BLaER1 (cell line): ENCODE data around the gene S100Z.
A peak's percentile ranks its signal among the peaks of the same experiment; 100 is the strongest.
"Not testable (repeated sequence)": the region's sequence is repeated elsewhere in the genome, so short reads cannot be mapped to it uniquely, and the experiment has no call there.

Experiments
- H3K27ac ChIP-seq: shearing (Covaris generic); formaldehyde crosslinking; 2 replicates; pipeline ENCODE4 v1.8.1; 2022
- H3K27me3 ChIP-seq: shearing (Covaris generic); formaldehyde crosslinking; 2 replicates; pipeline ENCODE4 v1.8.1; 2022
- H3K36me3 ChIP-seq: shearing (Covaris generic); formaldehyde crosslinking; 2 replicates; pipeline ENCODE4 v1.8.1; 2022
- H3K4me1 ChIP-seq: shearing (Covaris generic); formaldehyde crosslinking; 2 replicates; pipeline ENCODE4 v1.8.1; 2022
- H3K4me2 ChIP-seq: shearing (Covaris generic); formaldehyde crosslinking; 2 replicates; pipeline ENCODE4 v1.8.1; 2022
- H3K4me3 ChIP-seq: shearing (Covaris generic); formaldehyde crosslinking; 2 replicates; pipeline ENCODE4 v1.8.1; 2022
- H3K9ac ChIP-seq: shearing (Covaris generic); formaldehyde crosslinking; 2 replicates; pipeline ENCODE4 v1.8.1; 2022
- H3K9me3 ChIP-seq: shearing (Covaris generic); formaldehyde crosslinking; 2 replicates; pipeline ENCODE4 v1.8.1; 2022
- H4K20me1 ChIP-seq: shearing (Covaris generic); formaldehyde crosslinking; 2 replicates; pipeline ENCODE4 v1.8.1; 2022
- Cebpa-rat ChIP-seq: shearing (Covaris generic); IDR thresholded peaks from 2 replicates; pipeline ENCODE4 v1.8.1; 2022

Gene S100Z

GRCh38 chr5:76831110-76831452 is 18.7 kb upstream of the S100Z start:
- H3K4me1 ChIP-seq, result no peaks in the 10 kb centered on the region
- no peak for TF ChIP-seq Cebpa-rat
- H3K36me3 ChIP-seq, result no peaks in the 10 kb centered on the region
- H3K4me3 ChIP-seq, result no peak overlapping the region
- H3K27me3 ChIP-seq, result no peaks in the 10 kb centered on the region
- no peaks in the 10 kb centered on the region for H3K9me3 ChIP-seq
- no peak overlapping the region for H3K9ac ChIP-seq
- H4K20me1 ChIP-seq, result no peaks in the 10 kb centered on the region
- no peak overlapping the region for H3K4me2 ChIP-seq
- no peak overlapping the region for H3K27ac ChIP-seq

GRCh38 chr5:76836181-76836580 is 13.6 kb upstream of the S100Z start:
- no peak overlapping the region for H3K27ac ChIP-seq

GRCh38 chr5:76836585-76836984 is 13.2 kb upstream of the S100Z start:
- Histone ChIP-seq H3K9me3 (no peaks in the 10 kb centered on the region), H3K27me3 (no peaks in the 10 kb centered on the region), H4K20me1 (no peaks in the 10 kb centered on the region), H3K4me1 (no peaks in the 10 kb centered on the region), H3K4me3 (no peak overlapping the region), H3K36me3 (no peaks in the 10 kb centered on the region), H3K9ac (no peak overlapping the region), H3K4me2 (no peak overlapping the region), H3K27ac (no peak overlapping the region)
- no peak for TF ChIP-seq Cebpa-rat

More at GRCh38 chr5:76836181-76836580, 13.6 kb upstream of the S100Z start:
- H3K4me2 ChIP-seq, result no peak overlapping the region
- no peak for TF ChIP-seq Cebpa-rat
- no peaks in the 10 kb centered on the region for H3K9me3 ChIP-seq
- no peaks in the 10 kb centered on the region for H3K36me3 ChIP-seq
- H3K9ac ChIP-seq, result no peak overlapping the region
- no peaks in the 10 kb centered on the region for H4K20me1 ChIP-seq
- no peak overlapping the region for H3K4me3 ChIP-seq
- H3K27me3 ChIP-seq, result no peaks in the 10 kb centered on the region
- no peaks in the 10 kb centered on the region for H3K4me1 ChIP-seq

GRCh38 chr5:76838481-76839261 is 11.1 kb upstream of the S100Z start:
- Histone ChIP-seq H3K4me2 (no peak overlapping the region), H3K9ac (no peak overlapping the region), H3K4me1 (no peaks in the 10 kb centered on the region), H4K20me1 (no peaks in the 10 kb centered on the region), H3K36me3 (no peaks in the 10 kb centered on the region), H3K4me3 (no peak overlapping the region), H3K27ac (no peak overlapping the region), H3K27me3 (no peaks in the 10 kb centered on the region), H3K9me3 (no peaks in the 10 kb centered on the region)
- TF ChIP-seq Cebpa-rat, result no peak

GRCh38 chr5:76841361-76841760 is 8.5 kb upstream of the S100Z start:
- Histone ChIP-seq H3K27ac (no peak overlapping the region), H3K4me1 (no peaks in the 10 kb centered on the region), H3K4me2 (no peak overlapping the region), H3K36me3 (no peaks in the 10 kb centered on the region), H3K9ac (no peak overlapping the region), H3K27me3 (no peaks in the 10 kb centered on the region), H3K9me3 (no peaks in the 10 kb centered on the region), H3K4me3 (no peak overlapping the region), H4K20me1 (no peaks in the 10 kb centered on the region)
- no peak for TF ChIP-seq Cebpa-rat

GRCh38 chr5:76845890-76846289 is 3.9 kb upstream of the S100Z start:
- Histone ChIP-seq H3K4me3 (no peak overlapping the region), H3K9me3 (no peaks in the 10 kb centered on the region), H3K9ac (no peak overlapping the region), H3K36me3 (no peaks in the 10 kb centered on the region), H3K4me2 (no peak overlapping the region), H3K4me1 (no peaks in the 10 kb centered on the region), H3K27me3 (no peaks in the 10 kb centered on the region), H4K20me1 (no peaks in the 10 kb centered on the region), H3K27ac (no peak overlapping the region)
- no peak for TF ChIP-seq Cebpa-rat

GRCh38 chr5:76850543-76851145 is 830 bp downstream of the S100Z start:
- Histone ChIP-seq H3K27ac (no peak overlapping the region), H3K36me3 (0 out of 2 replicates have a peak, but pooled peaks cover 7% of the 10 kb centered on the region), H3K9me3 (peaks cover 20% of the 10 kb centered on the region), H3K4me1 (peaks cover 27% of the 10 kb centered on the region), H3K9ac (no peak overlapping the region), H3K4me2 (no peak overlapping the region), H4K20me1 (no peaks in the 10 kb centered on the region), H3K27me3 (no peaks in the 10 kb centered on the region), H3K4me3 (no peak overlapping the region)
- TF ChIP-seq Cebpa-rat, result no peak

GRCh38 chr5:76851728-76852369 is 2.0 kb downstream of the S100Z start:
- peak overlapping the region; percentile 48 for H3K4me2 ChIP-seq
- no peaks in the 10 kb centered on the region for H4K20me1 ChIP-seq
- H3K27me3 ChIP-seq, result no peaks in the 10 kb centered on the region
- no peak for TF ChIP-seq Cebpa-rat
- H3K36me3 ChIP-seq, result 0 out of 2 replicates have a peak, but pooled peaks cover 7% of the 10 kb centered on the region
- H3K4me3 ChIP-seq, result no peak overlapping the region
- no peak overlapping the region for H3K9ac ChIP-seq
- H3K9me3 ChIP-seq, result peaks cover 20% of the 10 kb centered on the region
- H3K27ac ChIP-seq, result 0 out of 2 replicates have a peak overlapping the region, but pooled peaks have one; percentile 12
- peaks cover 39% of the 10 kb centered on the region for H3K4me1 ChIP-seq

- Histone ChIP-seq H3K4me3 (no peak overlapping the region), H3K27me3 (no peaks in the 10 kb centered on the region), H3K27ac (no peak overlapping the region), H4K20me1 (no peaks in the 10 kb centered on the region), H3K9me3 (peaks cover 20% of the 10 kb centered on the region), H3K9ac (no peak overlapping the region), H3K4me1 (peaks cover 40% of the 10 kb centered on the region), H3K36me3 (0 out of 2 replicates have a peak, but pooled peaks cover 7% of the 10 kb centered on the region), H3K4me2 (no peak overlapping the region)
- no peak for TF ChIP-seq Cebpa-rat
Observed at GRCh38 chr5:76852772-76853171, 3.0 kb downstream of the S100Z start.

GRCh38 chr5:76853741-76854140 is 3.9 kb downstream of the S100Z start:
- not testable (repeated sequence) for H3K4me3 ChIP-seq, H3K9ac ChIP-seq, H4K20me1 ChIP-seq, H3K4me2 ChIP-seq, H3K27me3 ChIP-seq, H3K27ac ChIP-seq, H3K36me3 ChIP-seq
- peaks cover 20% of the 10 kb centered on the region for H3K9me3 ChIP-seq
- peaks cover 40% of the 10 kb centered on the region for H3K4me1 ChIP-seq
